HepG2 (cell line): ENCODE measurements around the gene PAEP. TPM values are rescaled to one million over a fixed set of nuclear protein-coding genes. Genes with fewer than 3 reads are reported as not detected.

ENCODE experiments used
- ATAC-seq: fragments of 200-7000 bp; cut with Tn5 transposase; 3 replicates; pipeline ENCODE4 v1.9.1; 2020; ENCODE audit warnings: mild to moderate bottlenecking, moderate library complexity
- BruUV-seq: library from RNA; stranded (reverse); fragments of 400-500 nt; replicated peaks from 2 replicates; lab custom pipeline; 2021; lab: Mats Ljungman, UMichigan
- CTCF ChIA-PET: fragments of 300-600 bp; formaldehyde crosslinking; extraction: SDS; loops from one replicate; lab custom pipeline; 2021; ENCODE audit warnings: low total read pairs, inconsistent platforms, low intra/inter-chr PET ratio; lab: Yijun Ruan, JAX
- POLR2A ChIA-PET: fragments of 350-600 bp; sonication (Branson Sonifier 250); formaldehyde crosslinking; loops from one replicate; lab custom pipeline; 2020; ENCODE audit warnings: antibody characterized with exemption, inconsistent platforms; lab: Yijun Ruan, JAX
- DNase-seq: peaks from one replicate; pipeline ENCODE4 v3.0.0-alpha.2; 2015; ENCODE audit warnings: low spot score
- FAIRE-seq: peaks from 3 replicates; lab custom pipeline; 2011; peaks lifted over from hg19 to GRCh38; lab: Jason Lieb, UNC
- H2AFZ ChIP-seq: one replicate; pipeline ENCODE4 v1.6.1; 2011; ENCODE audit warnings: low read length, inconsistent platforms
- H3K27ac ChIP-seq: fragments of 300-600 bp; 3 replicates; pipeline ENCODE4 v1.8.0; 2011; ENCODE audit warnings: mixed run types, mild to moderate bottlenecking, mixed read lengths, low read length, inconsistent platforms; ENCODE audit not compliant: insufficient read depth; ENCODE audit errors: extremely low read length
- H3K27me3 ChIP-seq, 2 experiments: fragments of 200-600 bp in 1 of 2; 2 replicates in 1 of 2; 3 replicates in 1 of 2; pipeline versions ENCODE4 v1.6.0 to v1.8.0; 2011; ENCODE audit warnings: low read length in 2 of 2, mild to moderate bottlenecking in 2 of 2, moderate library complexity in 2 of 2, inconsistent platforms in 1 of 2; ENCODE audit not compliant: insufficient read depth in 2 of 2, control insufficient read depth in 1 of 2
- H3K36me3 ChIP-seq, 2 experiments: fragments of 200-600 bp in 1 of 2; replicated peaks in 1 of 2; 2 replicates in 1 of 2; 3 replicates in 1 of 2; pipeline versions ENCODE4 v1.5.1 to v1.8.0; 2011; ENCODE audit warnings: low read length in 2 of 2, inconsistent platforms in 1 of 2; ENCODE audit not compliant: insufficient read depth in 2 of 2, control insufficient read depth in 1 of 2
- H3K4me1 ChIP-seq: 2 replicates; pipeline ENCODE4 v1.5.1; 2012; ENCODE audit warnings: low read length, inconsistent platforms; ENCODE audit not compliant: insufficient read depth
- H3K4me2 ChIP-seq: 2 replicates; pipeline ENCODE4 v1.6.0; 2011; ENCODE audit warnings: low read depth, low read length, inconsistent platforms
- H3K4me3 ChIP-seq, 3 experiments: fragments of 200-600 bp in 1 of 3; sonication (generic), shearing (Covaris generic) in 1 of 3; replicated peaks in 1 of 3; 2 replicates each; pipeline ENCODE4 v1.5.1; 2011 to 2016; ENCODE audit warnings: low read length in 3 of 3, inconsistent platforms in 2 of 3, low read depth in 2 of 3, mild to moderate bottlenecking in 2 of 3, control low read depth in 1 of 3, mixed read lengths in 1 of 3; ENCODE audit not compliant: insufficient read depth in 1 of 3
- H3K79me2 ChIP-seq: one replicate; pipeline ENCODE4 v1.6.1; 2011; ENCODE audit warnings: low read length, inconsistent platforms; ENCODE audit not compliant: insufficient read depth
- H3K9ac ChIP-seq: 2 replicates; pipeline ENCODE4 v1.6.0; 2011; ENCODE audit warnings: mild to moderate bottlenecking, low read depth, low read length, inconsistent platforms; ENCODE audit not compliant: insufficient read depth
- H3K9me3 ChIP-seq: 2 replicates; pipeline ENCODE4 v1.5.1; 2012; ENCODE audit warnings: mild to moderate bottlenecking, low read length
- H4K20me1 ChIP-seq: 2 replicates; pipeline ENCODE4 v1.6.0; 2011; ENCODE audit warnings: inconsistent platforms, mild to moderate bottlenecking, low read length, moderate library complexity; ENCODE audit not compliant: insufficient read depth
- CCDC6 ChIP-seq: sonication (generic); formaldehyde crosslinking; IDR thresholded peaks from 2 replicates; pipeline ENCODE4 v1.8.1; 2022; ENCODE audit warnings: mild to moderate bottlenecking, missing genetic modification reagents, moderate library complexity
- DNMT1 ChIP-seq: sonication (generic); formaldehyde crosslinking; IDR thresholded peaks from 2 replicates; pipeline ENCODE4 v1.5.1; 2020; ENCODE audit warnings: mild to moderate bottlenecking, missing genetic modification reagents
- HOXD1 ChIP-seq: sonication (generic); formaldehyde crosslinking; IDR thresholded peaks from 2 replicates; pipeline ENCODE4 v1.5.0; 2020; ENCODE audit warnings: missing genetic modification reagents
- KDM2A ChIP-seq: sonication (generic); formaldehyde crosslinking; IDR thresholded peaks from 2 replicates; pipeline ENCODE4 v1.4.0; 2020; ENCODE audit warnings: low read depth, missing genetic modification reagents, borderline replicate concordance
- LCORL ChIP-seq, 2 experiments: fragments of 450-650 bp in 1 of 2; sonication (generic) in 1 of 2; formaldehyde crosslinking in 1 of 2; IDR thresholded peaks; 2 replicates each; pipeline versions ENCODE4 v1.5.0 to v1.6.1; 2017 to 2020; ENCODE audit warnings: antibody characterized with exemption in 1 of 2, missing genetic modification reagents in 1 of 2
- MAF1 ChIP-seq: sonication (generic); formaldehyde crosslinking; IDR thresholded peaks from 2 replicates; pipeline ENCODE4 v1.5.0; 2020; ENCODE audit warnings: missing genetic modification reagents, borderline replicate concordance
- ZNF569 ChIP-seq: sonication (generic); formaldehyde crosslinking; IDR thresholded peaks from 2 replicates; pipeline ENCODE4 v1.5.0; 2020; ENCODE audit warnings: mild to moderate bottlenecking, missing genetic modification reagents, moderate library complexity, borderline replicate concordance
- ZNF615 ChIP-seq: sonication (generic); formaldehyde crosslinking; IDR thresholded peaks from 2 replicates; pipeline ENCODE4 v1.5.0; 2020; ENCODE audit warnings: mild to moderate bottlenecking, missing genetic modification reagents, borderline replicate concordance
- ZNF766 ChIP-seq: sonication (generic); formaldehyde crosslinking; IDR thresholded peaks from 2 replicates; pipeline ENCODE4 v1.5.0; 2020; ENCODE audit warnings: missing genetic modification reagents, borderline replicate concordance
- ZNF781 ChIP-seq: sonication (generic); formaldehyde crosslinking; IDR thresholded peaks from 2 replicates; pipeline ENCODE4 v1.5.1; 2020; ENCODE audit warnings: borderline replicate concordance, mild to moderate bottlenecking, missing genetic modification reagents; ENCODE audit errors: not compliant biosample characterization
- WGBS: methylation state at CpG from one replicate; pipeline ENCODE4 v1.1.6; 2017; ENCODE audit warnings: low lambda C conversion rate; 5-methylcytosine and 5-hydroxymethylcytosine counted together
- in situ Hi-C: cut with HindIII; loops from 2 replicates; pipeline ENCODE4 v1.10.0; 2017; ENCODE audit warnings: low pct_unique_long_range_greater_than_20kb; ENCODE audit not compliant: extremely low pct_ligation_motif_present
- intact Hi-C: fragments of 100-400 bp; cut with micrococcal nuclease; formaldehyde crosslinking; loops from one replicate; pipeline ENCODE4 v1.10.0; 2022; ENCODE audit not compliant: unreplicated experiment
- polyA plus RNA-seq, 8 experiments: library from polyadenylated mRNA; depleted of rRNA in 3 of 8; stranded (reverse) in 7 of 8; unstranded in 1 of 8; fragments of >200 nt; fragmentation: Illumina TruSeq in 4 of 8; extraction: Trizol in 4 of 8; gene quantifications; 2 replicates each; pipeline versions ENCODE4 v1.2.1 to v1.2.3, GENCODE V29; 2011 to 2016; ENCODE audit warnings: low read depth in 4 of 8, missing spikeins in 1 of 8, mixed read lengths in 1 of 8; ENCODE audit not compliant: insufficient read depth in 1 of 8
- total RNA-seq, 5 experiments: library from RNA; depleted of rRNA; stranded (reverse); fragments of >200 nt; fragmentation: Illumina TruSeq; extraction: Trizol; gene quantifications; 2 replicates each; pipeline ENCODE4 v1.2.3, GENCODE V29; 2016; ENCODE audit warnings: low read depth in 1 of 5
- TF ChIP-seq, protein P1 (sequence below): sonication (generic); formaldehyde crosslinking; IDR thresholded peaks from one replicate; pipeline ENCODE4 v1.5.1; 2020; ENCODE audit warnings: mild to moderate bottlenecking, missing genetic modification reagents; ENCODE audit errors: not compliant biosample characterization

PAEP gene
- total and polyA plus RNA-seq, 2 of the 13 experiments (the other 11 are each of a cell fraction or from before 2014, with no cell fraction given): 0.75 to 10.8 TPM

DNA sequence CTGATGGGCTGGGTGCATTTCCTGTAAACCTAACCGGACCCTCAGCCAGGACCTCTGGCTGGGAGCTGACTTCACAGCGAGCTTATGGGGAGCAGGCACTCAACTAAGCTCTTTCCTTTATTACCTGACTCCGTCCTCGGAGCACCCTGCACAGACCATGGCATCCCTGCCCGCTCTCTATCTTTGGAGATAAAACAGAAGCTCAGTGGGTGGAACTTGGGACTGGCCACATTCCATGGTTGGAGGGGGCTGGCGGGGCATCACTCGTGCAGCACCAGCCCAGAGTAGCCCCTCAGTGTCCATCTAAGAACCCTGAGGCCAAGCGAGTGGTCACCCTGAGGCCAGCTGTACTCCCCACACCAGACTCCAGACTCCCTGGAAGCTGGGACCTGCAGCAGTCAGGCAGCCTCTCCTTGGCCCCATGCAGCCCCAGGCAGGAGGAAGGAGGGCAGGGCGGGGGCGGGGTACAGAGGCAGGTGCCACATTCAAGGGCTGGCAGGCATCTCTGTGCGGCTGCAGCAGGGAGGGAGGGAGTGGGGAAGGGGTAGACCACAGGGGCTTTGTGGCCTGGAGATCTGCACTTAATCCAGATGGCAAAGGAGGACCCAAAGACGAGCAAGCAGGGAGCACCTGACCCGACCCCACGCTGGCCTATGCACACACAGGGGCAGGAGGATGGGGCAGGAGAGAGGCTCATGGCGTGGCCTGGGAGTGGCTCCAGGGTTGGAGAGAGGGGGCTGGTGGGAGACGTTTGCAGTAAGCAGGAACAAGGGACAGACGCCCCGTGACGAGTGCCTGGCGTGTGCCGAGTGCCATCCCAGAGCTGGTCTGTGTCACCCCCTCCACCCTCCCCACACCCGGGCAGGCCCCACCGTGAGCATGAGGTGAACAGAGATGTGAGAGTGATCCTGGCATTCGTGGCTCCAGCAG is 51.7 kb downstream of the PAEP start:
- ChIA-PET CTCF (no interaction called here), POLR2A (no interaction called here)
- Histone ChIP-seq H3K4me2 (no peak overlapping the region), H3K79me2 (no peaks in the 10 kb centered on the region), H4K20me1 (no peaks in the 10 kb centered on the region), H2AFZ (no peak overlapping the region), H3K4me1 (no peaks in the 10 kb centered on the region), H3K9me3 (no peaks in the 10 kb centered on the region), H3K4me3 (no peak overlapping the region), H3K36me3 (no peaks in the 10 kb centered on the region), H3K9ac (no peak overlapping the region), H3K27me3 (peaks cover 26 to 69% of the 10 kb centered on the region in 2 experiments), H3K27ac (no peak overlapping the region)
- TF ChIP-seq LCORL (IDR thresholded peaks at IDR 0.05) (no peak), LCORL (CRISPR knock-in tag; IDR thresholded peaks at IDR 0.05) (no peak), CCDC6 (CRISPR knock-in tag) (no peak), ZNF766 (no peak), MAF1 (CRISPR knock-in tag) (no peak), HOXD1 (CRISPR knock-in tag) (no peak), ZNF615 (CRISPR knock-in tag) (no peak), ZNF569 (CRISPR knock-in tag) (no peak), DNMT1 (CRISPR knock-in tag) (no peak), KDM2A (CRISPR knock-in tag) (no peak), ZNF781 (CRISPR knock-in tag) (no peak)
- TF ChIP-seq, protein P1, sequence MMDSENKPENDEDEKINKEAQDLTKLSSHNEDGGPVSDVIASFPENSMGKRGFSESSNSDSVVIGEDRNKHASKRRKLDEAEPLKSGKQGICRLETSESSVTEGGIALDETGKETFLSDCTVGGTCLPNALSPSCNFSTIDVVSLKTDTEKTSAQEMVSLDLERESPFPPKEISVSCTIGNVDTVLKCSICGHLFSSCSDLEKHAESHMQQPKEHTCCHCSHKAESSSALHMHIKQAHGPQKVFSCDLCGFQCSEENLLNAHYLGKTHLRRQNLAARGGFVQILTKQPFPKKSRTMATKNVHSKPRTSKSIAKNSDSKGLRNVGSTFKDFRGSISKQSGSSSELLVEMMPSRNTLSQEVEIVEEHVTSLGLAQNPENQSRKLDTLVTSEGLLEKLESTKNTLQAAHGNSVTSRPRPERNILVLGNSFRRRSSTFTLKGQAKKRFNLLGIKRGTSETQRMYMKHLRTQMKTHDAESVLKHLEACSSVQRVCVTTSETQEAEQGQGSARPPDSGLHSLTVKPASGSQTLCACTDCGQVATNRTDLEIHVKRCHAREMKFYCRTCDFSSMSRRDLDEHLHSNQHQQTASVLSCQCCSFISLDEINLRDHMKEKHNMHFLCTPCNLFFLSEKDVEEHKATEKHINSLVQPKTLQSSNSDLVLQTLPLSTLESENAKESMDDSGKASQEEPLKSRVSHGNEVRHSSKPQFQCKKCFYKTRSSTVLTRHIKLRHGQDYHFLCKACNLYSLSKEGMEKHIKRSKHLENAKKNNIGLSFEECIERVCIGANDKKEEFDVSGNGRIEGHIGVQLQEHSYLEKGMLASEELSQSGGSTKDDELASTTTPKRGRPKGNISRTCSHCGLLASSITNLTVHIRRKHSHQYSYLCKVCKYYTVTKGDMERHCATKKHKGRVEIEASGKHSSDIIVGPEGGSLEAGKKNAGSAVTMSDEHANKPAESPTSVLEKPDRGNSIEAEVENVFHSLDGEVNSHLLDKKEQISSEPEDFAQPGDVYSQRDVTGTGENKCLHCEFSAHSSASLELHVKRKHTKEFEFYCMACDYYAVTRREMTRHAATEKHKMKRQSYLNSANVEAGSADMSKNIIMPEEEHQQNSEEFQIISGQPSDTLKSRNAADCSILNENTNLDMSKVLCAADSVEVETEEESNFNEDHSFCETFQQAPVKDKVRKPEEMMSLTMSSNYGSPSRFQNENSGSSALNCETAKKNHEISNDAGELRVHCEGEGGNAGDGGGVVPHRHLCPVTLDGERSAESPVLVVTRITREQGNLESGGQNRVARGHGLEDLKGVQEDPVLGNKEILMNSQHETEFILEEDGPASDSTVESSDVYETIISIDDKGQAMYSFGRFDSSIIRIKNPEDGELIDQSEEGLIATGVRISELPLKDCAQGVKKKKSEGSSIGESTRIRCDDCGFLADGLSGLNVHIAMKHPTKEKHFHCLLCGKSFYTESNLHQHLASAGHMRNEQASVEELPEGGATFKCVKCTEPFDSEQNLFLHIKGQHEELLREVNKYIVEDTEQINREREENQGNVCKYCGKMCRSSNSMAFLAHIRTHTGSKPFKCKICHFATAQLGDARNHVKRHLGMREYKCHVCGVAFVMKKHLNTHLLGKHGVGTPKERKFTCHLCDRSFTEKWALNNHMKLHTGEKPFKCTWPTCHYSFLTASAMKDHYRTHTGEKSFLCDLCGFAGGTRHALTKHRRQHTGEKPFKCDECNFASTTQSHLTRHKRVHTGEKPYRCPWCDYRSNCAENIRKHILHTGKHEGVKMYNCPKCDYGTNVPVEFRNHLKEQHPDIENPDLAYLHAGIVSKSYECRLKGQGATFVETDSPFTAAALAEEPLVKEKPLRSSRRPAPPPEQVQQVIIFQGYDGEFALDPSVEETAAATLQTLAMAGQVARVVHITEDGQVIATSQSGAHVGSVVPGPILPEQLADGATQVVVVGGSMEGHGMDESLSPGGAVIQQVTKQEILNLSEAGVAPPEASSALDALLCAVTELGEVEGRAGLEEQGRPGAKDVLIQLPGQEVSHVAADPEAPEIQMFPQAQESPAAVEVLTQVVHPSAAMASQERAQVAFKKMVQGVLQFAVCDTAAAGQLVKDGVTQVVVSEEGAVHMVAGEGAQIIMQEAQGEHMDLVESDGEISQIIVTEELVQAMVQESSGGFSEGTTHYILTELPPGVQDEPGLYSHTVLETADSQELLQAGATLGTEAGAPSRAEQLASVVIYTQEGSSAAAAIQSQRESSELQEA (CRISPR knock-in tag): no peak
- no peak for FAIRE-seq
- in situ Hi-C loops (no loop called here), intact Hi-C loops (no loop called here)
- BruUV-seq: no TSS peak
- 18% methylated on average over 15 of the region's 24 CpGs for WGBS
- no peak for DNase-seq
- no peak for ATAC-seq
